ENCODE results near the gene TIMM22. TPM values are rescaled to one million over a fixed set of nuclear protein-coding genes. Genes with fewer than 3 reads are reported as not detected.
"Not testable (repeated sequence)": the region's sequence is repeated elsewhere in the genome, so short reads cannot be mapped to it uniquely, and the experiment has no call there.

The TIMM22 gene
- total RNA-seq, 2 experiments from 2014 or later = 8.0 to 9.6 TPM

- Mint-ChIP-seq H3K4me3 (no peak overlapping the region), H3K4me1 (ENCODE audit: low read depth) (no peaks in the 10 kb centered on the region), H3K9me3 (no peaks in the 10 kb centered on the region), H3K36me3 (no peaks in the 10 kb centered on the region), H3K27ac (no peak overlapping the region), H3K27me3 (peaks cover 33% of the 10 kb centered on the region)
- no peak for DNase-seq
- CTCF ChIA-PET = no interaction called here
- POLR2A ChIA-PET = no interaction called here
- intact Hi-C loops (cut with micrococcal nuclease) = no loop called here
Measured at GRCh38 chr17:962670-963069, 34.3 kb upstream of the TIMM22 start.

GRCh38 chr17:964876-965275, 32.1 kb upstream of the TIMM22 start:
- Mint-ChIP-seq H3K4me1 (ENCODE audit: low read depth) (no peaks in the 10 kb centered on the region), H3K4me3 (no peak overlapping the region), H3K9me3 (no peaks in the 10 kb centered on the region), H3K27me3 (peaks cover 36% of the 10 kb centered on the region), H3K27ac (no peak overlapping the region), H3K36me3 (no peaks in the 10 kb centered on the region)
- intact Hi-C loops (cut with micrococcal nuclease) = no loop called here
- DNase-seq = no peak
- POLR2A ChIA-PET = no interaction called here
- CTCF ChIA-PET = interaction anchor here (1.0 to 1.9 kb wide), 3 partner anchors 16 to 85 kb away, joined by 3 to 9 read pairs (median 3); partner anchors contain the start of gene TIMM22

GRCh38 chr17:965311-965989, 31.5 kb upstream of the TIMM22 start:
- no peaks in the 10 kb centered on the region for H3K36me3 Mint-ChIP-seq
- POLR2A ChIA-PET = no interaction called here
- H3K27ac Mint-ChIP-seq = no peak overlapping the region
- no peak for DNase-seq
- H3K4me3 Mint-ChIP-seq = no peak overlapping the region
- H3K27me3 Mint-ChIP-seq = peaks cover 35% of the 10 kb centered on the region
- CTCF ChIA-PET = interaction anchor here (1.0 to 1.9 kb wide), 3 partner anchors 16 to 85 kb away, joined by 3 to 9 read pairs (median 3); partner anchors contain the start of gene TIMM22
- H3K9me3 Mint-ChIP-seq = no peaks in the 10 kb centered on the region
- intact Hi-C loops (cut with micrococcal nuclease) = no loop called here
- no peaks in the 10 kb centered on the region for H3K4me1 Mint-ChIP-seq (ENCODE audit: low read depth)

- H3K4me3 Mint-ChIP-seq = no peak overlapping the region
- ChIA-PET POLR2A (no interaction called here), CTCF (no interaction called here)
- H3K27me3 Mint-ChIP-seq = peaks cover 29% of the 10 kb centered on the region
- DNase-seq = no peak
- H3K9me3 Mint-ChIP-seq = no peaks in the 10 kb centered on the region
- H3K27ac Mint-ChIP-seq = no peak overlapping the region
- intact Hi-C loops (cut with micrococcal nuclease) = no loop called here
- no peaks in the 10 kb centered on the region for H3K4me1 Mint-ChIP-seq (ENCODE audit: low read depth)
- no peaks in the 10 kb centered on the region for H3K36me3 Mint-ChIP-seq
Measured at GRCh38 chr17:967122-967521, 29.8 kb upstream of the TIMM22 start.

GRCh38 chr17:968812-969730, 27.9 kb upstream of the TIMM22 start:
- H3K27ac Mint-ChIP-seq = no peak overlapping the region
- H3K4me1 Mint-ChIP-seq (ENCODE audit: low read depth) = no peaks in the 10 kb centered on the region
- DNase-seq = no peak
- H3K4me3 Mint-ChIP-seq = no peak overlapping the region
- ChIA-PET CTCF (no interaction called here), POLR2A (no interaction called here)
- H3K27me3 Mint-ChIP-seq = peaks cover 32% of the 10 kb centered on the region
- no peaks in the 10 kb centered on the region for H3K36me3 Mint-ChIP-seq
- intact Hi-C loops (cut with micrococcal nuclease) = no loop called here
- H3K9me3 Mint-ChIP-seq = no peaks in the 10 kb centered on the region

GRCh38 chr17:969811-970355, 27.0 kb upstream of the TIMM22 start:
- H3K4me3 Mint-ChIP-seq = no peak overlapping the region
- H3K27me3 Mint-ChIP-seq = peaks cover 27% of the 10 kb centered on the region
- ChIA-PET POLR2A (no interaction called here), CTCF (no interaction called here)
- H3K36me3 Mint-ChIP-seq = no peaks in the 10 kb centered on the region
- no peaks in the 10 kb centered on the region for H3K9me3 Mint-ChIP-seq
- no peak for DNase-seq
- intact Hi-C loops (cut with micrococcal nuclease) = no loop called here
- H3K27ac Mint-ChIP-seq = no peak overlapping the region
- H3K4me1 Mint-ChIP-seq (ENCODE audit: low read depth) = no peaks in the 10 kb centered on the region

GRCh38 chr17:970364-970763, 26.6 kb upstream of the TIMM22 start:
- Mint-ChIP-seq H3K36me3 (no peaks in the 10 kb centered on the region), H3K27me3 (peaks cover 23% of the 10 kb centered on the region)
- POLR2A ChIA-PET = no interaction called here

GRCh38 chr17:971861-972260, 25.1 kb upstream of the TIMM22 start:
- H3K36me3 Mint-ChIP-seq; POLR2A ChIA-PET; H3K4me1 Mint-ChIP-seq (ENCODE audit: low read depth); DNase-seq; H3K9me3 Mint-ChIP-seq; H3K4me3 Mint-ChIP-seq; intact Hi-C loops (cut with micrococcal nuclease); H3K27ac Mint-ChIP-seq: not testable (repeated sequence)
- H3K27me3 Mint-ChIP-seq = peaks cover 32% of the 10 kb centered on the region
- CTCF ChIA-PET = interaction anchor here (1.0 to 2.0 kb wide), 2 partner anchors 25 to 177 kb away, joined by 3 to 4 read pairs; partner anchors contain the start of gene TIMM22

More at GRCh38 chr17:970364-970763, 26.6 kb upstream of the TIMM22 start:
- CTCF ChIA-PET = no interaction called here
- H3K4me3 Mint-ChIP-seq = no peak overlapping the region
- H3K9me3 Mint-ChIP-seq = no peaks in the 10 kb centered on the region
- intact Hi-C loops (cut with micrococcal nuclease) = no loop called here
- no peaks in the 10 kb centered on the region for H3K4me1 Mint-ChIP-seq (ENCODE audit: low read depth)
- DNase-seq = no peak
- H3K27ac Mint-ChIP-seq = no peak overlapping the region

- H3K4me3 Mint-ChIP-seq = no peak overlapping the region
- CTCF ChIA-PET = interaction anchor here (0.6 to 2.7 kb wide), 5 partner anchors 8 to 314 kb away, joined by 3 to 9 read pairs (median 3); partner anchors contain the start of gene TIMM22
- POLR2A ChIA-PET = no interaction called here
- H3K27me3 Mint-ChIP-seq = peaks cover 38% of the 10 kb centered on the region
- no peak for DNase-seq
- H3K4me1 Mint-ChIP-seq (ENCODE audit: low read depth) = peaks cover 2% of the 10 kb centered on the region
- intact Hi-C loops (cut with micrococcal nuclease) = no loop called here
- H3K27ac Mint-ChIP-seq = no peak overlapping the region
- no peaks in the 10 kb centered on the region for H3K36me3 Mint-ChIP-seq
- H3K9me3 Mint-ChIP-seq = no peaks in the 10 kb centered on the region
Measured at GRCh38 chr17:973053-973452, 23.9 kb upstream of the TIMM22 start.

- H3K27me3 Mint-ChIP-seq = peaks cover 36% of the 10 kb centered on the region
- intact Hi-C loops (cut with micrococcal nuclease); H3K4me3 Mint-ChIP-seq; H3K4me1 Mint-ChIP-seq (ENCODE audit: low read depth); H3K27ac Mint-ChIP-seq; POLR2A ChIA-PET; DNase-seq; H3K9me3 Mint-ChIP-seq; H3K36me3 Mint-ChIP-seq: not testable (repeated sequence)
- CTCF ChIA-PET = interaction anchor here (2.7 kb wide), 1 partner anchor 25 kb away, joined by 9 read pairs; no protein-coding TSS in a partner anchor
Measured at GRCh38 chr17:974778-975177, 22.2 kb upstream of the TIMM22 start.

- H3K4me1 Mint-ChIP-seq (ENCODE audit: low read depth) = peaks cover 6% of the 10 kb centered on the region
- intact Hi-C loops (cut with micrococcal nuclease) = no loop called here
- H3K27ac Mint-ChIP-seq = no peak overlapping the region
- H3K27me3 Mint-ChIP-seq = peaks cover 33% of the 10 kb centered on the region
- DNase-seq = no peak
- no peaks in the 10 kb centered on the region for H3K36me3 Mint-ChIP-seq
- H3K9me3 Mint-ChIP-seq = no peaks in the 10 kb centered on the region
- ChIA-PET POLR2A (no interaction called here), CTCF (interaction anchor here (0.6 to 3.5 kb wide), 2 partner anchors 96 to 174 kb away, joined by 3 to 11 read pairs; no protein-coding TSS in a partner anchor)
- H3K4me3 Mint-ChIP-seq = no peak overlapping the region
Measured at GRCh38 chr17:975371-975915, 21.5 kb upstream of the TIMM22 start.

- intact Hi-C loops (cut with micrococcal nuclease) = no loop called here
- H3K4me3 Mint-ChIP-seq = no peak overlapping the region
- peaks cover 33% of the 10 kb centered on the region for H3K27me3 Mint-ChIP-seq
- H3K36me3 Mint-ChIP-seq = no peaks in the 10 kb centered on the region
- H3K4me1 Mint-ChIP-seq (ENCODE audit: low read depth) = peaks cover 11% of the 10 kb centered on the region
- CTCF ChIA-PET = interaction anchor here (0.6 to 3.5 kb wide), 2 partner anchors 97 to 194 kb away, joined by 3 to 11 read pairs; partner anchors contain the start of gene GLOD4
- no peaks in the 10 kb centered on the region for H3K9me3 Mint-ChIP-seq
- no peak for DNase-seq
- POLR2A ChIA-PET = interaction anchor here (1.0 kb wide), 1 partner anchor 243 kb away, joined by 4 read pairs; no protein-coding TSS in a partner anchor
- no peak overlapping the region for H3K27ac Mint-ChIP-seq
Measured at GRCh38 chr17:976312-976711, 20.6 kb upstream of the TIMM22 start.
